GM12878 (cell line): ENCODE measurements around the gene CCDC106.

Source experiments
- BCL11A ChIP-seq: IDR thresholded peaks from 2 replicates; pipeline ENCODE4 v1.6.1; 2011; ENCODE audit warnings: low read depth, low read length
- CBX3 ChIP-seq: fragments of 200-600 bp; sonication (generic); IDR thresholded peaks from 2 replicates; pipeline ENCODE4 v1.6.1; 2016; ENCODE audit warnings: low read depth, borderline replicate concordance
- FOXM1 ChIP-seq: IDR thresholded peaks from 2 replicates; pipeline ENCODE4 v1.6.1; 2012; ENCODE audit warnings: low read depth, mild to moderate bottlenecking, inconsistent platforms, low read length, moderate library complexity
- MXI1 ChIP-seq: fragments of 150-350 bp; IDR thresholded peaks from 2 replicates; pipeline ENCODE4 v1.6.1; 2011; ENCODE audit warnings: low read depth, mild to moderate bottlenecking, inconsistent platforms, low read length, improper control_type of control experiment
- NFYA ChIP-seq: IDR thresholded peaks from 2 replicates; pipeline ENCODE4 v1.6.1; 2011; ENCODE audit warnings: low read depth, mild to moderate bottlenecking, low read length, improper control_type of control experiment, borderline replicate concordance
- SMAD5 ChIP-seq: IDR thresholded peaks from 2 replicates; pipeline ENCODE4 v1.6.1; 2016; ENCODE audit warnings: antibody characterized with exemption, low read depth
- SMC3 ChIP-seq: IDR thresholded peaks from 2 replicates; pipeline ENCODE4 v1.6.1; 2011; ENCODE audit warnings: low read length, improper control_type of control experiment, borderline replicate concordance
- TAF1 ChIP-seq: IDR thresholded peaks from 2 replicates; pipeline ENCODE4 v1.6.1; 2011; ENCODE audit warnings: mild to moderate bottlenecking, low read depth, low read length, borderline replicate concordance
- TBL1XR1 ChIP-seq: IDR thresholded peaks from 2 replicates; pipeline ENCODE4 v1.6.1; 2012; ENCODE audit warnings: low read depth, low read length, improper control_type of control experiment
- TCF12 ChIP-seq: IDR thresholded peaks from 2 replicates; pipeline ENCODE4 v1.6.1; 2011; ENCODE audit warnings: low read depth, mild to moderate bottlenecking, low read length
- TF ChIP-seq, protein P1 (sequence below), 3 experiments: IDR thresholded peaks in 2 of 3; conservative IDR thresholded peaks in 1 of 3; 2 replicates each; pipeline ENCODE4 v1.5.1; 2011; ENCODE audit warnings: low read depth in 3 of 3, low read length in 3 of 3, mild to moderate bottlenecking in 3 of 3, control low read depth in 2 of 3, moderate library complexity in 2 of 3, inconsistent platforms in 1 of 3, mixed read lengths in 1 of 3; ENCODE audit not compliant: control insufficient read depth in 2 of 3, insufficient read depth in 1 of 3; ENCODE audit errors: extremely low read depth in 1 of 3
- TF ChIP-seq, protein P2 (sequence below): IDR thresholded peaks from 2 replicates; pipeline ENCODE4 v1.6.1; 2012; ENCODE audit warnings: mild to moderate bottlenecking, low read depth, low read length
- TF ChIP-seq, protein P3 (sequence below): IDR thresholded peaks from 2 replicates; pipeline ENCODE4 v1.6.1; 2011; ENCODE audit warnings: low read depth, mild to moderate bottlenecking, low read length, moderate library complexity, borderline replicate concordance; ENCODE audit errors: extremely low read depth
- TF ChIP-seq, protein P4 (sequence below): IDR thresholded peaks from 2 replicates; pipeline ENCODE4 v1.6.1; 2012; ENCODE audit warnings: low read length, inconsistent platforms

DNA sequence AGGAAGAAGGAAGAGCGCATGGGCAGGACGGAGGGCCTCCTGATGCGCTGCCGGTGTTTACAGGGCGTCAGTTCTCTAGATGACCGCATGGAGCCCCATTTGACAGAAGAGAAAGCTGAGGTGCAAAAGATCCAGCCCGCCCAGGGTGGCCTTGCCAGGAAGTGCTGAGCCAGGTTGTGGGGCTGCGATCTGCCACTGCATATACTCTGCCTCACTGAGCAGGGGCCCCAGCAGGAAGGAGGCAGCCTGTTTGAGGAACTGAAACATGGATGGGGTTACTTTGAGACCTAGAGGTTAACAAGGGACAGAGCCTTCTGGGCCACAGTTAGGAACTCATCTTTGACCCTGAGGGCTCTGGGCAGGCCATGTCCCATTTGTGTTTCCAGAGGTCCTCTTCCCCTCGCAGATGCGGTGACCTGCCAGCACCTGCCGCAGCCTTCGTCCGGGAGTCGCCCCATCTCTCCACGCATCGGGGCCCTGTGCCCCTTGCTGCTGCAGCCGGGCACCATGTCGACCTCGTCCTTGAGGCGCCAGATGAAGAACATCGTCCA is 30.2 kb downstream of the CCDC106 start:
- no peak; the same call in 1 of the 2 replicates for TF ChIP-seq BCL11A
- TF ChIP-seq SMC3: peak; percentile 25; the same call in 1 of the 2 replicates
- TF ChIP-seq, protein P1, sequence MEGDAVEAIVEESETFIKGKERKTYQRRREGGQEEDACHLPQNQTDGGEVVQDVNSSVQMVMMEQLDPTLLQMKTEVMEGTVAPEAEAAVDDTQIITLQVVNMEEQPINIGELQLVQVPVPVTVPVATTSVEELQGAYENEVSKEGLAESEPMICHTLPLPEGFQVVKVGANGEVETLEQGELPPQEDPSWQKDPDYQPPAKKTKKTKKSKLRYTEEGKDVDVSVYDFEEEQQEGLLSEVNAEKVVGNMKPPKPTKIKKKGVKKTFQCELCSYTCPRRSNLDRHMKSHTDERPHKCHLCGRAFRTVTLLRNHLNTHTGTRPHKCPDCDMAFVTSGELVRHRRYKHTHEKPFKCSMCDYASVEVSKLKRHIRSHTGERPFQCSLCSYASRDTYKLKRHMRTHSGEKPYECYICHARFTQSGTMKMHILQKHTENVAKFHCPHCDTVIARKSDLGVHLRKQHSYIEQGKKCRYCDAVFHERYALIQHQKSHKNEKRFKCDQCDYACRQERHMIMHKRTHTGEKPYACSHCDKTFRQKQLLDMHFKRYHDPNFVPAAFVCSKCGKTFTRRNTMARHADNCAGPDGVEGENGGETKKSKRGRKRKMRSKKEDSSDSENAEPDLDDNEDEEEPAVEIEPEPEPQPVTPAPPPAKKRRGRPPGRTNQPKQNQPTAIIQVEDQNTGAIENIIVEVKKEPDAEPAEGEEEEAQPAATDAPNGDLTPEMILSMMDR (IDR thresholded peaks at IDR 0.05 in 2 of 3, conservative IDR thresholded peaks at IDR 0.05 in 1 of 3; ENCODE audit: control insufficient read depth in 2 of 3, extremely low read depth in 1 of 3, insufficient read depth in 1 of 3, low read depth in 3 of 3, low read length in 3 of 3): peak; percentile 8 to 50 (median 48); a peak in 3 of 6 replicates
- TF ChIP-seq CBX3: no peak
- TF ChIP-seq FOXM1: peak; percentile 73; the same call in 1 of the 2 replicates
- peak; percentile 67; the same call in 1 of the 2 replicates for TF ChIP-seq TAF1
- TF ChIP-seq, protein P2, sequence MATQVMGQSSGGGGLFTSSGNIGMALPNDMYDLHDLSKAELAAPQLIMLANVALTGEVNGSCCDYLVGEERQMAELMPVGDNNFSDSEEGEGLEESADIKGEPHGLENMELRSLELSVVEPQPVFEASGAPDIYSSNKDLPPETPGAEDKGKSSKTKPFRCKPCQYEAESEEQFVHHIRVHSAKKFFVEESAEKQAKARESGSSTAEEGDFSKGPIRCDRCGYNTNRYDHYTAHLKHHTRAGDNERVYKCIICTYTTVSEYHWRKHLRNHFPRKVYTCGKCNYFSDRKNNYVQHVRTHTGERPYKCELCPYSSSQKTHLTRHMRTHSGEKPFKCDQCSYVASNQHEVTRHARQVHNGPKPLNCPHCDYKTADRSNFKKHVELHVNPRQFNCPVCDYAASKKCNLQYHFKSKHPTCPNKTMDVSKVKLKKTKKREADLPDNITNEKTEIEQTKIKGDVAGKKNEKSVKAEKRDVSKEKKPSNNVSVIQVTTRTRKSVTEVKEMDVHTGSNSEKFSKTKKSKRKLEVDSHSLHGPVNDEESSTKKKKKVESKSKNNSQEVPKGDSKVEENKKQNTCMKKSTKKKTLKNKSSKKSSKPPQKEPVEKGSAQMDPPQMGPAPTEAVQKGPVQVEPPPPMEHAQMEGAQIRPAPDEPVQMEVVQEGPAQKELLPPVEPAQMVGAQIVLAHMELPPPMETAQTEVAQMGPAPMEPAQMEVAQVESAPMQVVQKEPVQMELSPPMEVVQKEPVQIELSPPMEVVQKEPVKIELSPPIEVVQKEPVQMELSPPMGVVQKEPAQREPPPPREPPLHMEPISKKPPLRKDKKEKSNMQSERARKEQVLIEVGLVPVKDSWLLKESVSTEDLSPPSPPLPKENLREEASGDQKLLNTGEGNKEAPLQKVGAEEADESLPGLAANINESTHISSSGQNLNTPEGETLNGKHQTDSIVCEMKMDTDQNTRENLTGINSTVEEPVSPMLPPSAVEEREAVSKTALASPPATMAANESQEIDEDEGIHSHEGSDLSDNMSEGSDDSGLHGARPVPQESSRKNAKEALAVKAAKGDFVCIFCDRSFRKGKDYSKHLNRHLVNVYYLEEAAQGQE: no peak
- TF ChIP-seq NFYA: no peak
- no peak for TF ChIP-seq SMAD5
- TF ChIP-seq MXI1: peak; percentile 87
- TF ChIP-seq, protein P3, sequence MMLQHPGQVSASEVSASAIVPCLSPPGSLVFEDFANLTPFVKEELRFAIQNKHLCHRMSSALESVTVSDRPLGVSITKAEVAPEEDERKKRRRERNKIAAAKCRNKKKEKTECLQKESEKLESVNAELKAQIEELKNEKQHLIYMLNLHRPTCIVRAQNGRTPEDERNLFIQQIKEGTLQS: no peak
- TF ChIP-seq TCF12: peak; percentile 55; the same call in 1 of the 2 replicates
- TF ChIP-seq TBL1XR1: peak; percentile 91
- TF ChIP-seq, protein P4, sequence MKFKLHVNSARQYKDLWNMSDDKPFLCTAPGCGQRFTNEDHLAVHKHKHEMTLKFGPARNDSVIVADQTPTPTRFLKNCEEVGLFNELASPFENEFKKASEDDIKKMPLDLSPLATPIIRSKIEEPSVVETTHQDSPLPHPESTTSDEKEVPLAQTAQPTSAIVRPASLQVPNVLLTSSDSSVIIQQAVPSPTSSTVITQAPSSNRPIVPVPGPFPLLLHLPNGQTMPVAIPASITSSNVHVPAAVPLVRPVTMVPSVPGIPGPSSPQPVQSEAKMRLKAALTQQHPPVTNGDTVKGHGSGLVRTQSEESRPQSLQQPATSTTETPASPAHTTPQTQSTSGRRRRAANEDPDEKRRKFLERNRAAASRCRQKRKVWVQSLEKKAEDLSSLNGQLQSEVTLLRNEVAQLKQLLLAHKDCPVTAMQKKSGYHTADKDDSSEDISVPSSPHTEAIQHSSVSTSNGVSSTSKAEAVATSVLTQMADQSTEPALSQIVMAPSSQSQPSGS: 0 out of 2 replicates have a peak, but pooled peaks have one; percentile 36
